GM12875 (cell line): ENCODE results near the gene RINT1.
"Not testable (repeated sequence)": the region's sequence is repeated elsewhere in the genome, so short reads cannot be mapped to it uniquely, and the experiment has no call there.

ENCODE experiments used
- H3K4me3 ChIP-seq: one replicate; pipeline ENCODE4 v1.5.1; 2011; ENCODE audit warnings: low read depth, low read length, control low read depth
- CTCF ChIP-seq: IDR thresholded peaks from 2 replicates; pipeline ENCODE4 v1.5.1; 2011; ENCODE audit warnings: low read depth, mild to moderate bottlenecking, control low read depth, inconsistent platforms, low read length, moderate library complexity, borderline replicate concordance; ENCODE audit not compliant: insufficient read depth

RINT1 gene

GRCh38 chr7:105521717-105522463 lies 10.1 kb upstream of the RINT1 start, which contains the start of gene PUS7:
TSS of gene PUS7 (minus strand) at chr7:105522271. CDS start at chr7:105508512, 13,759 bp downstream.
- TF ChIP-seq CTCF: no peak
- peak within 1 kb of the TSS; percentile 88 for H3K4me3 ChIP-seq

DNA sequence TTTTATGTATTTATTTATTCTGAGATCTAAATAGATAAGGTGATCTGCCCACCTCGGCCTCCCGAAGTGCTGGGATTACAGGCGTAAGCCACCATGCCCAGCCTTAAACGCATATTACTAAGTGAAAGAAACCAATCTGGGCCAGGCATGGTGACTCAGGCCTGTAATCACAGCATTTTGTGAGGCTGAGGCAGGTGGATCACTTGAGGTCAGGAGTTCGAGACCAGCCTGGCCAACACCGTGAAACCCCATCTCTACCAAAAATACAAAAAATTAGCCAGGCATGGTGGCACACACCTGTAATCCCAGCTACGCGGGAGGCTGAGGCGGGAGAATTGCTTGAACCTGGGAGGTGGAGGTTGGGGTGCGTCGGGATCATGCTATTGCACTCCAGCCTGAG lies 7.6 kb upstream of the RINT1 start:
- not testable (repeated sequence) for H3K4me3 ChIP-seq

GRCh38 chr7:105524840-105525239 lies 7.2 kb upstream of the RINT1 start:
- TF ChIP-seq CTCF: no peak
- H3K4me3 ChIP-seq: no peak overlapping the region

DNA sequence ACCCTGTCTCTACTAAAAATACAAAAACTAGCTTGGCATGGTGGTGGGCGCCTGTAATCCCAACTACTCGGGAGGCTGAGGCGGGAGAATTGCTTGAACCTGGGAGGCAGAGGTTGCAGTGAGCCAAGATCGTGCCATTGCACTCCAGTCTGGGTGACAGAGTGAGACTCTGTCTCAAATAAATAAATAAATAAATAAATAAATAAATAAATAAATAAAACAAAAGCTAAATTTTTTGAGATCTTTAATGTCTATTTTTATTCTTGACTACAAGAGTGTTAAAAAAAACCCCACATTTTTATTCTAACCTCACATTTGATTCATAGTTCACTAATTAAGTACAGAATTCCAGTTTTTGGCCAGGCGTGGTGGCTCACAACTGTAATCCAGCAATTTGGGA lies 4.3 kb upstream of the RINT1 start:
- not testable (repeated sequence) for H3K4me3 ChIP-seq

GRCh38 chr7:105530126-105530525 lies 1.9 kb upstream of the RINT1 start:
- no peak overlapping the region for H3K4me3 ChIP-seq
- TF ChIP-seq CTCF: no peak

DNA sequence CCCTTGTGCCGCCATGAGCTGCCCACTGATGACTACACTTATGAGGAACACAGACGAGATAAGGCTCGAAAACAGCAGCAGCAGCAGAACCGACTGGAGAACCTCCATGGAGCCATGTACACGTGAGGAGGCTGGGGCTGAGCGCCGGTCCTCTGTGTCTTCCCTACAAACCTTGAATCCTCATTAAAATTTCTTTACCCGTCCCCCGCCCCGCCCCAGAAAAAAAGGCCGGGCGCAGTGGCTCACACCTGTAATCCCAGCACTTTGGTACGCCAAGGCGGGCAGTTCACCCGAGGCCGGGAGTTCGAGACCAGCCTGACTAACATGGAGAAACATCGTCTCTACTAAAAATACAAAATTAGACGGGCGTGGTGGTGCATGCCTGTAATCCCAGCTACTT lies 1.5 kb upstream of the RINT1 start:
- H3K4me3 ChIP-seq: no peak overlapping the region
- TF ChIP-seq CTCF: no peak

DNA sequence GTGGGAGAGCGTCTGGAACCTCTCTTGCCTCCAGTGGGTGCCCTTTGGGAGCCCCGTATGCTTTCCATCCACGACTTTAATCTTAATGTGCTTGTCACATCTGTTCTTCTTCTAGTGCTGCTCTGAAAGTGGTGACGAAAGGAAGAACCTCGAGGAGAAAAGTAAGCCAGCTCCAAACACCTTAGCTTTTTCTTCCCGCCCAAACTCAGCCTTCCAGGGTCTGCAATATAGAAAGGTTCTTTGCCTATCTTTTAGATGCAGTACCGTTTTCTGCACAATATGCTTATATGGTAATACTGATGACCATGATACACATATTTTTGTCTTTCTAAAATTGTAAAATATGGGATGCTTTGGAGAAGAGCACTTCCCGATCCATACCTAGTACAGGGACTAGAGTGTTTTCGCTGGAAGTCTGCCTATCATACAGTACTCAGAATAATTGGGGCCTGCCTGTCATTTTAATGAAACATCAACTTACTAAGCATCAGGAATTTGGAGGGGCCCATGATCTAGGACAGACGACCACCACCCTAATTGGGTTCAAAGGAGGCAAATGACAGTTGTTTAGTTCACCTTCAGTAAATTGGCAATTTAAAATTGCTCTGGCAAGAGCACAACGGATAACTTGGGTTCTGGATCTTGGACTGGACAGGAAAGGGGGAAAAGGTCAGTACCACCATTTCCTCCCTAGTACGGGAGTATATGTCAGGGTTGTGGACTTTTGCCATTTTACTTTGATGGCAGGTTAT lies 884 bp downstream of the RINT1 start:
- no peak for TF ChIP-seq CTCF
- peak overlapping the region; percentile 76 for H3K4me3 ChIP-seq

DNA sequence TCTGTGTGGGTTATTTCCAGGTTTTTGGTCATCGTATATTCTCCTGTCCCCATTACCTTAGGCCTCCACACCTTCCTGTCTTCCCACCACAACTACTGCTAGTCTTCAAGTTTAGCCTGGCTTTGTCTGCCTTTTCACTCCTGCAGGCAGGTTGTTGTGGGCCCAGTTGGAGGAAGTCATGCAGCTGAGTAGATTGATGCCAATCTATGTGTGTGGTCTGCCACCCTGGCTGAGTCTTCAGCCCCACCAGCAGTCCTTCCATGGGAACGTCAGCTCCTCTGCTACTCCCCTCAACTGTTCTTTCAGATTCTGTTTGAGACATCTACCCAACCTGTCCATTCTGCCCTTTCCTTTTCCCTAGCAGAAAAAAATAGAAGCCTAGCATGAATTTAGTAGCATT lies 6.3 kb downstream of the RINT1 start:
- no peak for TF ChIP-seq CTCF
- H3K4me3 ChIP-seq: no peak overlapping the region
